CD4-positive, alpha-beta T cell treated with Interleukin-1 beta for 1 hour (primary cell): ENCODE measurements around the gene PFDN6.

ENCODE experiments used
- DNase-seq, 2 donors: peaks; one replicate each; pipeline ENCODE4 v3.0.0-alpha.2; 2020 to 2022

Gene PFDN6

GRCh38 chr6:33295621-33296369, 6.4 kb downstream of the PFDN6 start:
- DNase-seq = no peak

- no peak for DNase-seq
Observed at GRCh38 chr6:33296797-33297405, 7.5 kb downstream of the PFDN6 start.

GRCh38 chr6:33297406-33297955, 8.1 kb downstream of the PFDN6 start:
- peak in 1 of 2 donors; percentile 34 for DNase-seq

- peak; percentile 85 to 88 for DNase-seq
Observed at GRCh38 chr6:33297956-33298772, 8.8 kb downstream of the PFDN6 start.

GRCh38 chr6:33298773-33299236, 9.4 kb downstream of the PFDN6 start, which contains the start of gene RGL2:
Gene RGL2, minus strand, starts transcription at chr6:33298942. Its CDS starts 332 bp downstream, at chr6:33298610.
- peak; percentile 71 to 78 for DNase-seq

- peak; percentile 93 to 95 for DNase-seq
Observed at GRCh38 chr6:33299237-33299944, 10.0 kb downstream of the PFDN6 start.

- DNase-seq = no peak
Observed at GRCh38 chr6:33301877-33302276, 12.5 kb downstream of the PFDN6 start.

GRCh38 chr6:33304216-33304615, 14.8 kb downstream of the PFDN6 start:
- DNase-seq = no peak

- DNase-seq = no peak
Observed at GRCh38 chr6:33305052-33305451, 15.7 kb downstream of the PFDN6 start.

GRCh38 chr6:33306356-33306755, 17.0 kb downstream of the PFDN6 start:
- DNase-seq = no peak

- DNase-seq = peak; percentile 93
Observed at GRCh38 chr6:33312361-33313104, 23.1 kb downstream of the PFDN6 start.

GRCh38 chr6:33313105-33313708, 23.8 kb downstream of the PFDN6 start:
- peak in 1 of 2 donors; percentile 63 for DNase-seq

- peak; percentile 94 for DNase-seq
Observed at GRCh38 chr6:33313709-33314514, 24.5 kb downstream of the PFDN6 start, which contains the start of gene TAPBP. Gene TAPBP, minus strand, starts transcription at chr6:33314078. Its CDS starts 37 bp downstream, at chr6:33314041.

- peak; percentile 89 to 91 for DNase-seq
Observed at GRCh38 chr6:33314515-33314942, 25.1 kb downstream of the PFDN6 start.

- DNase-seq = peak in 1 of 2 donors; percentile 54
Observed at GRCh38 chr6:33314943-33315792, 25.8 kb downstream of the PFDN6 start.

GRCh38 chr6:33315793-33316602, 26.6 kb downstream of the PFDN6 start:
- DNase-seq = no peak

GRCh38 chr6:33316603-33317418, 27.4 kb downstream of the PFDN6 start:
- DNase-seq = no peak

GRCh38 chr6:33317419-33317668, 27.9 kb downstream of the PFDN6 start:
- DNase-seq = no peak
